Endothelial cell of umbilical vein (primary cell): Measurements from ENCODE around the gene NKTR. TPM values are rescaled to one million over a fixed set of nuclear protein-coding genes. Genes with fewer than 3 reads are reported as not detected.

ENCODE experiments used
- BruUV-seq: library from RNA; stranded (reverse); fragments of 400-500 nt; replicated peaks from 2 replicates; lab custom pipeline; 2021; lab: Mats Ljungman, UMichigan
- CTCF ChIA-PET: fragments of 300-600, 350-600 bp; sonication (Branson Sonifier 250); formaldehyde crosslinking; loops from one replicate; lab custom pipeline; 2021; ENCODE audit warnings: antibody characterized with exemption, inconsistent platforms; lab: Charles Lee
- POLR2A ChIA-PET: fragments of 300-600, 350-600 bp; sonication (Branson Sonifier 250); formaldehyde crosslinking; loops from one replicate; lab custom pipeline; 2021; ENCODE audit warnings: antibody characterized with exemption, inconsistent platforms; lab: Charles Lee
- DNase-seq: peaks from one replicate; pipeline ENCODE4 v3.0.0-alpha.2; 2011; ENCODE audit warnings: low read depth, low spot score
- FAIRE-seq: peaks from 2 replicates; lab custom pipeline; 2011; peaks lifted over from hg19 to GRCh38; lab: Jason Lieb, UNC
- H2AFZ ChIP-seq: 2 replicates; pipeline ENCODE4 v1.6.0; 2012; ENCODE audit warnings: low read depth, low read length, control low read depth, inconsistent platforms
- H3K27ac ChIP-seq: 2 replicates; pipeline ENCODE4 v1.5.1; 2011; ENCODE audit warnings: low read depth, mild to moderate bottlenecking, control low read depth, low read length, moderate library complexity; ENCODE audit not compliant: insufficient read depth
- H3K27me3 ChIP-seq, 2 experiments: 2 replicates each; pipeline versions ENCODE4 v1.6.0 to v1.6.1; 2011; ENCODE audit warnings: low read length in 2 of 2, mixed read lengths in 1 of 2; ENCODE audit not compliant: control insufficient read depth in 2 of 2, insufficient read depth in 2 of 2
- H3K36me3 ChIP-seq, 2 experiments: 2 replicates in 1 of 2; 3 replicates in 1 of 2; pipeline ENCODE4 v1.5.1; 2011; ENCODE audit warnings: low read length in 2 of 2, mild to moderate bottlenecking in 1 of 2, moderate library complexity in 1 of 2; ENCODE audit not compliant: control insufficient read depth in 2 of 2, insufficient read depth in 2 of 2; ENCODE audit errors: extremely low read depth in 1 of 2
- H3K4me1 ChIP-seq: 3 replicates; pipeline ENCODE4 v1.5.1; 2011; ENCODE audit warnings: mild to moderate bottlenecking, low read length; ENCODE audit not compliant: control insufficient read depth, insufficient read depth; ENCODE audit errors: extremely low read depth
- H3K4me2 ChIP-seq: 2 replicates; pipeline ENCODE4 v1.6.1; 2011; ENCODE audit warnings: low read length, control low read depth, mixed read lengths; ENCODE audit not compliant: insufficient read depth
- H3K4me3 ChIP-seq, 3 experiments: fragments of 200-600 bp in 1 of 3; sonication (generic), shearing (Covaris generic) in 1 of 3; replicated peaks in 1 of 3; 2 replicates each; pipeline ENCODE4 v1.5.1; 2011 to 2016; ENCODE audit warnings: control low read depth in 3 of 3, low read length in 3 of 3, mild to moderate bottlenecking in 2 of 3, inconsistent platforms in 1 of 3, low read depth in 1 of 3, moderate library complexity in 1 of 3; ENCODE audit not compliant: insufficient read depth in 1 of 3
- H3K79me2 ChIP-seq: 2 replicates; pipeline ENCODE4 v1.6.0; 2012; ENCODE audit warnings: low read length, inconsistent platforms; ENCODE audit not compliant: control insufficient read depth, insufficient read depth
- H3K9ac ChIP-seq: replicated peaks from 2 replicates; pipeline ENCODE3; 2011; ENCODE audit warnings: low read length, control low read depth; ENCODE audit not compliant: insufficient read depth; ENCODE audit errors: extremely low read depth
- H3K9me1 ChIP-seq: replicated peaks from 3 replicates; pipeline ENCODE4 v1.6.0; 2011; ENCODE audit warnings: mild to moderate bottlenecking, low read length; ENCODE audit not compliant: control insufficient read depth, insufficient read depth; ENCODE audit errors: extremely low read depth
- H3K9me3 ChIP-seq: replicated peaks from 2 replicates; pipeline ENCODE4 v1.5.1; 2012; ENCODE audit warnings: low read length, inconsistent platforms; ENCODE audit not compliant: control insufficient read depth, insufficient read depth
- H4K20me1 ChIP-seq: replicated peaks from 2 replicates; pipeline ENCODE3; 2011; ENCODE audit warnings: mild to moderate bottlenecking, low read length; ENCODE audit not compliant: control insufficient read depth, insufficient read depth; ENCODE audit errors: extremely low read depth
- CTCF ChIP-seq, 2 donors: IDR thresholded peaks; 1 replicate in 1 of 2; 2 replicates in 1 of 2; pipeline ENCODE4 v1.5.1; 2011; ENCODE audit warnings: low read length in 2 of 2, mild to moderate bottlenecking in 2 of 2, moderate library complexity in 2 of 2, control low read depth in 1 of 2, inconsistent platforms in 1 of 2, low read depth in 1 of 2; ENCODE audit not compliant: insufficient read depth in 1 of 2; ENCODE audit errors: extremely low read depth in 1 of 2
- EZH2 ChIP-seq: IDR thresholded peaks from 2 replicates; pipeline ENCODE4 v1.6.1; 2012; ENCODE audit warnings: borderline replicate concordance, low read depth, mild to moderate bottlenecking, moderate library complexity, low read length, inconsistent platforms; ENCODE audit not compliant: severe bottlenecking
- FOS ChIP-seq: IDR thresholded peaks from 2 replicates; pipeline ENCODE4 v1.6.1; 2011; ENCODE audit warnings: mild to moderate bottlenecking, low read length, moderate library complexity, borderline replicate concordance; ENCODE audit not compliant: insufficient read depth
- GATA2 ChIP-seq: IDR thresholded peaks from 2 replicates; pipeline ENCODE4 v1.7.0; 2011; ENCODE audit warnings: low read depth, mild to moderate bottlenecking, moderate library complexity, mixed read lengths, low read length; ENCODE audit not compliant: insufficient read length, insufficient read depth
- JUN ChIP-seq: IDR thresholded peaks from 2 replicates; pipeline ENCODE4 v1.6.1; 2011; ENCODE audit warnings: borderline replicate concordance, low read depth; ENCODE audit not compliant: insufficient read length, insufficient read depth
- MAX ChIP-seq: IDR thresholded peaks from 2 replicates; pipeline ENCODE4 v1.6.1; 2011; ENCODE audit not compliant: insufficient read depth, insufficient read length
- MYC ChIP-seq: IDR thresholded peaks from one replicate; pipeline ENCODE4 v1.6.1; 2011; ENCODE audit warnings: mild to moderate bottlenecking, low read depth, low read length
- POLR2A ChIP-seq: IDR thresholded peaks from 2 replicates; pipeline ENCODE4 v1.6.1; 2012; ENCODE audit warnings: low read depth, mild to moderate bottlenecking, control low read depth, low read length
- POLR2AphosphoS5 ChIP-seq: IDR thresholded peaks from 2 replicates; pipeline ENCODE4 v1.6.1; 2012; ENCODE audit warnings: low read depth, mild to moderate bottlenecking, control low read depth, low read length, moderate library complexity; ENCODE audit not compliant: insufficient read depth
- dilution Hi-C: fragments of 300-500 bp; cut with MboI; formaldehyde crosslinking; loops from one replicate; pipeline ENCODE4 v1.15.0; 2019; ENCODE audit warnings: low sequenced_read_pairs; ENCODE audit not compliant: extremely low pct_ligation_motif_present
- intact Hi-C: fragments of 100-400 bp; cut with micrococcal nuclease; formaldehyde crosslinking; loops from one replicate; pipeline ENCODE4 v1.10.0; 2022
- polyA plus RNA-seq, 4 experiments: library from polyadenylated mRNA; depleted of rRNA in 3 of 4; stranded (reverse) in 3 of 4; unstranded in 1 of 4; fragments of >200 nt; gene quantifications; 2 replicates each; pipeline versions ENCODE4 v1.2.1 to v1.2.3, GENCODE V29; 2011 to 2012; ENCODE audit warnings: missing spikeins in 1 of 4
- total RNA-seq: library from RNA; stranded (reverse); gene quantifications from 2 replicates; pipeline ENCODE4 v1.2.3, GENCODE V29; 2021

NKTR gene
- total and polyA plus RNA-seq, 2 donors (not counting 3 experiments of a cell fraction or from before 2014, with no cell fraction given), result 27.4 to 99.0 TPM

DNA sequence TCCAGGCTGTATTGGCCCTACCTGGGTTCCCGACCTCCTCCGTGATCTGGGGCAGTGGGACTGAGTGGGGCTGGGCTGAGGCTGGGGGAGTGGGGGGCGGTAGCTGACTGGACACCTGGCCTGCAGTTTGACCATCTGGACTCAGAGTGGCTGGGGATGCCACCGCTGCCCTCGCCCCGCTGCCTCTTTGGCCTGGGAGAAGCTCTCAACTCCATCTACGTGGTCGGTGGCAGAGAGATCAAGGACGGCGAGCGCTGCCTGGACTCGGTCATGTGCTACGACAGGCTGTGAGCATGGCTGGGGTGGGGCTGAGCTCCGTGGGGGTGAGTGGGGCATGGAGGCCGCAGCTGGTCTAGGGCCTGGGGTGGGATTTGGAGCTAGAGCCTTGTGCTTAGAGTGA is 87.5 kb downstream of the NKTR start:
- Histone ChIP-seq H3K79me2 (no peaks in the 10 kb centered on the region), H3K27ac (no peak overlapping the region), H3K9me3 (no peaks in the 10 kb centered on the region), H3K4me2 (no peak overlapping the region), H3K4me1 (no peaks in the 10 kb centered on the region), H3K9me1 (no peaks in the 10 kb centered on the region), H2AFZ (no peak overlapping the region), H3K9ac (no peak overlapping the region), H3K4me3 (no peak overlapping the region), H3K27me3 (peaks cover 12 to 16% of the 10 kb centered on the region in 2 experiments), H4K20me1 (no peaks in the 10 kb centered on the region), H3K36me3 (no peaks in the 10 kb centered on the region)
- no peak for FAIRE-seq
- no peak for TF ChIP-seq FOS
- TF ChIP-seq MYC, result no peak
- no peak for TF ChIP-seq JUN
- intact Hi-C loops (no loop called here), dilution Hi-C loops (no loop called here)
- DNase-seq, result no peak
- ChIA-PET POLR2A (no interaction called here), CTCF (interaction anchor here (1.2 kb wide), 1 partner anchor 9 kb away, joined by 4 read pairs; no protein-coding TSS in a partner anchor)
- no TSS peak for BruUV-seq

DNA sequence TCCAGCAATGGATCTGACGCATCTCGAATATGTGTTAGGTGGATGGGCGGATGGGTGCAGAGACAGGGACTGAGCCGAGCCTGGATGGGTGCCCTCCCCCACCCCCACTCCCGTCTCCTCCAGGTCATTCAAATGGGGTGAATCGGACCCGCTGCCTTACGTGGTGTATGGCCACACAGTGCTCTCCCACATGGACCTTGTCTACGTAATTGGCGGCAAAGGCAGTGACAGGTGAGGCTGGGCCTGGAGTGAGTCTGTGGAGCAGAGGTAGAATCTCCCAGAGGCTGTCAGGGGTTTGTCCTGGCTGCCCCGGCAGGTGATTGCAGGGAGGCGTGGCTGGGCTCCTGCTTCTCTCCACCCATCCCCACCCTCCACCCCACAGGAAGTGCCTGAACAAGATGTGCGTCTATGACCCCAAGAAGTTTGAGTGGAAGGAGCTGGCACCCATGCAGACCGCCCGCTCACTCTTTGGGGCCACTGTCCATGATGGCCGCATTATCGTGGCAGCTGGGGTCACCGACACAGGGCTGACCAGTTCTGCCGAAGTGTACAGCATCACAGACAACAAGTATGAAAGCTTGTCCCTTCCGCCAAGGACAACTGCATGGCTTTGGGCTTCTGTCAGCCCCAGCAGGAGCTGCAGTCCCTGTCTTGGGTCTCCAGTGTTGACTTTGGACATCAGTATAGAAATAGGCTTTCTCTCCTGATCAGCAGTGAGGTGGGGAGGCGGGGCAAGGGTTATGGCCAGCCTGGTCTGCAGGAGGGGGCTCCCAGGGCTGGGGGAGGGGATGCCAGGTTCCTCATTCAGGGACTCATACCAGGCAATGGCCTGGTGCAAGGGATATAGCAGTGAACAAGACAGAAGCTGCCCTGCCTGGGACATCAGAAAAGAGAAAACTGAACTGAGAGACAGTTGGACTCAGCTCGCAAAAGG is 88.3 kb downstream of the NKTR start:
- Histone ChIP-seq H3K27ac (no peak overlapping the region), H3K27me3 (peaks cover 12 to 16% of the 10 kb centered on the region in 2 experiments), H3K36me3 (no peaks in the 10 kb centered on the region), H3K9me1 (no peaks in the 10 kb centered on the region), H2AFZ (no peak overlapping the region), H3K4me3 (no peak overlapping the region), H3K4me1 (no peaks in the 10 kb centered on the region), H3K79me2 (no peaks in the 10 kb centered on the region), H4K20me1 (no peaks in the 10 kb centered on the region), H3K9me3 (no peaks in the 10 kb centered on the region), H3K9ac (no peak overlapping the region), H3K4me2 (no peak overlapping the region)
- intact Hi-C loops (no loop called here), dilution Hi-C loops (no loop called here)
- no TSS peak for BruUV-seq
- DNase-seq (no peak), FAIRE-seq (no peak)
- POLR2A ChIA-PET, result no interaction called here
- TF ChIP-seq POLR2A, result no peak
- no peak for TF ChIP-seq JUN
- no peak for TF ChIP-seq EZH2
- TF ChIP-seq GATA2, result no peak
- TF ChIP-seq CTCF (IDR thresholded peaks at IDR 0.05; ENCODE audit: extremely low read depth in 1 of 2, insufficient read depth in 1 of 2, low read depth in 1 of 2, low read length in 2 of 2), result no peak
- TF ChIP-seq MYC, result no peak
- no peak for TF ChIP-seq MAX
- TF ChIP-seq POLR2AphosphoS5, result no peak
- no peak for TF ChIP-seq FOS
- CTCF ChIA-PET, result no interaction called here
